Measurements from ENCODE around the gene BMP8A.

The BMP8A gene

GRCh38 chr1:39564340-39564739, 72.9 kb downstream of the BMP8A start:
- no peak for TF ChIP-seq ZFX (IDR thresholded peaks at IDR 0.05)
- no peak overlapping the region for H3K27ac ChIP-seq

- no peak overlapping the region for H3K27ac ChIP-seq
- TF ChIP-seq ZFX (IDR thresholded peaks at IDR 0.05), result no peak
- TF ChIP-seq, protein P1, sequence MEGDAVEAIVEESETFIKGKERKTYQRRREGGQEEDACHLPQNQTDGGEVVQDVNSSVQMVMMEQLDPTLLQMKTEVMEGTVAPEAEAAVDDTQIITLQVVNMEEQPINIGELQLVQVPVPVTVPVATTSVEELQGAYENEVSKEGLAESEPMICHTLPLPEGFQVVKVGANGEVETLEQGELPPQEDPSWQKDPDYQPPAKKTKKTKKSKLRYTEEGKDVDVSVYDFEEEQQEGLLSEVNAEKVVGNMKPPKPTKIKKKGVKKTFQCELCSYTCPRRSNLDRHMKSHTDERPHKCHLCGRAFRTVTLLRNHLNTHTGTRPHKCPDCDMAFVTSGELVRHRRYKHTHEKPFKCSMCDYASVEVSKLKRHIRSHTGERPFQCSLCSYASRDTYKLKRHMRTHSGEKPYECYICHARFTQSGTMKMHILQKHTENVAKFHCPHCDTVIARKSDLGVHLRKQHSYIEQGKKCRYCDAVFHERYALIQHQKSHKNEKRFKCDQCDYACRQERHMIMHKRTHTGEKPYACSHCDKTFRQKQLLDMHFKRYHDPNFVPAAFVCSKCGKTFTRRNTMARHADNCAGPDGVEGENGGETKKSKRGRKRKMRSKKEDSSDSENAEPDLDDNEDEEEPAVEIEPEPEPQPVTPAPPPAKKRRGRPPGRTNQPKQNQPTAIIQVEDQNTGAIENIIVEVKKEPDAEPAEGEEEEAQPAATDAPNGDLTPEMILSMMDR (conservative IDR thresholded peaks at IDR 0.05), result no peak
Observed at GRCh38 chr1:39564941-39565340, 73.5 kb downstream of the BMP8A start.

- no peak overlapping the region for H3K27ac ChIP-seq
- TF ChIP-seq, protein P1 (conservative IDR thresholded peaks at IDR 0.05), result no peak
- TF ChIP-seq ZFX (IDR thresholded peaks at IDR 0.05), result no peak
Observed at GRCh38 chr1:39566441-39567137, 75.2 kb downstream of the BMP8A start.

- H3K27ac ChIP-seq, result no peak overlapping the region
Observed at GRCh38 chr1:39567302-39567701, 75.9 kb downstream of the BMP8A start.

DNA sequence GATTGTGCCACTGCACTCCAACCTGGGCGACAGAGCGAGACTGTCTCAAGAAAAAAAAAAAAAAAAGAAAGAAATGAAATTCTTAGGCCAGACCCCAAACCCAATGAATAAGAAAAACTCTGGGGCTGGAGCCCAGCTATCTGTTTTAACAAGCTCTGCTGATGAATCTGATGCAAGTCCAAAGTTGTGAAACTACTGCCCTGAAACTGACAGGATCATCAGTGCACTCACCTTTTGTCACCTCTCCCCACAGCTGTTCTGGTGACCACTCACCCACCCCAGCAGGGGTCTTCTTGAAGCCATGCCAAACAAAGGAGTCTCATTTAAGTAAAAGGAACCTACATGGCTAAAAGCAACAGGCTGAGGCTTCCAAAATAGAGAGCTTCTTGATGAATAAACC, 76.8 kb downstream of the BMP8A start:
- H3K27ac ChIP-seq, result no peak overlapping the region
- TF ChIP-seq ZFX (IDR thresholded peaks at IDR 0.05), result no peak
- TF ChIP-seq, protein P1 (conservative IDR thresholded peaks at IDR 0.05), result no peak

More at GRCh38 chr1:39567302-39567701, 75.9 kb downstream of the BMP8A start:
- no peak for TF ChIP-seq ZFX (IDR thresholded peaks at IDR 0.05)
- TF ChIP-seq, protein P1 (conservative IDR thresholded peaks at IDR 0.05), result no peak

DNA sequence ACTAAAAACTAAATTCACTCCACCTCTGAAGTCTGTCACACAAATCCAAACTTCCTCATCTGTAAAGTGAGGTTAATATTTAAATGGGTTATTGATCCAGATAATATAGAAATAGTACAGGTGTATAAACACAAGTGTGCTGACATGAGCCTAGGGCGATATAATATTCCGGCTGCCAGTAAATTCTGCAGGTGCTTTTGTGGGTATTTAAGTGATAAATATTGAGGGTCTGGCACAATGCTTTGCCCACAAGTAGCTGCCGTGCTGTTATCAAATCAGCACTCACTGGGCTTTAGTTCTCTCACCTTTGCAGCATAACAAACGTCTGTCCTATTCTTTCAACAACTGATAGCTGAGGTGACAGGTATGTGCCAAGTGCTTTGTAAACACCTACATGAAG, 77.6 kb downstream of the BMP8A start:
- H3K27ac ChIP-seq, result no peak overlapping the region
- TF ChIP-seq, protein P1 (conservative IDR thresholded peaks at IDR 0.05), result no peak
- no peak for TF ChIP-seq ZFX (IDR thresholded peaks at IDR 0.05)

GRCh38 chr1:39570477-39571177, 79.2 kb downstream of the BMP8A start:
- TF ChIP-seq ZFX (IDR thresholded peaks at IDR 0.05), result no peak
- TF ChIP-seq, protein P1 (conservative IDR thresholded peaks at IDR 0.05), result no peak
- no peak overlapping the region for H3K27ac ChIP-seq

DNA sequence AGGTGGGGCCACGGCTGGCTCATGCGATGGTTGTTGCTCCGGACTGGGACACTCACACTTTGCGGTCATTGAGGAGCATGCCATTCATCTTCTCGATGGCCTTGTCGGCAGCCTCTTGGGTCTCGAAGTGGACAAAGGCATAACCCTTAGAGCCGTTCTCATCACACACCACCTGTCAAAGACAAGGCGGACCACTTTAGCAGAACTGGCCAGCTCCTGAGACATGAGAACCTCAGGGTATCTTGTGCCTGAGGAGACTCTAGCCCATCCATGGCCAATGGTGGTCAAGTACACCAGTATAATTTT, 79.7 kb downstream of the BMP8A start:
- no peak overlapping the region for H3K27ac ChIP-seq
- TF ChIP-seq, protein P1 (conservative IDR thresholded peaks at IDR 0.05), result no peak
- no peak for TF ChIP-seq ZFX (IDR thresholded peaks at IDR 0.05)
